H1 (cell line): ENCODE data around the gene SPR. TPM values are rescaled to one million over a fixed set of nuclear protein-coding genes. Genes with fewer than 3 reads are reported as not detected.

ENCODE experiments used
- ASH2L ChIP-seq: fragments of 200-600, 300-600 bp; sonication (generic); IDR thresholded peaks from one replicate; pipeline ENCODE4 v1.7.1; 2017; ENCODE audit warnings: low read length
- BACH1 ChIP-seq: IDR thresholded peaks from 2 replicates; pipeline ENCODE4 v1.6.1; 2012; ENCODE audit warnings: low read length, improper control_type of control experiment
- BRCA1 ChIP-seq: IDR thresholded peaks from 2 replicates; pipeline ENCODE4 v1.6.1; 2012; ENCODE audit warnings: low read depth, low read length, improper control_type of control experiment
- CBX8 ChIP-seq: fragments of 300-800, 300-1000 bp; sonication (generic); IDR thresholded peaks from 2 replicates; pipeline ENCODE4 v1.7.1; 2016; ENCODE audit warnings: low read depth, low read length, borderline replicate concordance
- CHD2 ChIP-seq: IDR thresholded peaks from 2 replicates; pipeline ENCODE4 v1.6.1; 2012; ENCODE audit warnings: low read length, improper control_type of control experiment
- CTBP2 ChIP-seq: IDR thresholded peaks from 2 replicates; pipeline ENCODE4 v1.7.0; 2011; ENCODE audit warnings: borderline replicate concordance, mild to moderate bottlenecking, moderate library complexity, mixed read lengths, low read length; ENCODE audit not compliant: insufficient read depth, insufficient read length
- EZH2 ChIP-seq: fragments of 200-600 bp; sonication (generic); IDR thresholded peaks from 2 replicates; pipeline ENCODE4 v1.7.1; 2012; ENCODE audit warnings: low read depth, mild to moderate bottlenecking, moderate library complexity, low read length, inconsistent platforms; ENCODE audit not compliant: severe bottlenecking
- FOSL1 ChIP-seq: IDR thresholded peaks from 2 replicates; pipeline ENCODE4 v1.6.1; 2011; ENCODE audit warnings: mild to moderate bottlenecking, low read depth, low read length, moderate library complexity; ENCODE audit not compliant: insufficient read depth
- GABPA ChIP-seq: IDR thresholded peaks from 2 replicates; pipeline ENCODE4 v1.6.1; 2011; ENCODE audit warnings: mild to moderate bottlenecking, low read length, moderate library complexity, borderline replicate concordance; ENCODE audit not compliant: insufficient read depth
- GTF2F1 ChIP-seq: IDR thresholded peaks from 2 replicates; pipeline ENCODE4 v1.6.1; 2012; ENCODE audit warnings: low read depth, low read length, improper control_type of control experiment, borderline replicate concordance
- HDAC2 ChIP-seq, 2 experiments: fragments of 300-600 bp in 1 of 2; sonication (generic) in 1 of 2; IDR thresholded peaks; 2 replicates each; pipeline ENCODE4 v1.6.1; 2011 to 2012; ENCODE audit warnings: low read depth in 2 of 2, low read length in 2 of 2, mild to moderate bottlenecking in 2 of 2, moderate library complexity in 2 of 2, borderline replicate concordance in 1 of 2, inconsistent platforms in 1 of 2
- HDAC6 ChIP-seq: IDR thresholded peaks from one replicate; pipeline ENCODE4 v1.7.1; 2012; ENCODE audit warnings: low read depth, mild to moderate bottlenecking, inconsistent platforms, low read length, moderate library complexity
- POLR2AphosphoS5 ChIP-seq: IDR thresholded peaks from 2 replicates; pipeline ENCODE4 v1.6.1; 2011; ENCODE audit warnings: low read depth, low read length
- RBBP5 ChIP-seq: IDR thresholded peaks from 2 replicates; pipeline ENCODE4 v1.7.1; 2012; ENCODE audit warnings: low read depth, mild to moderate bottlenecking, inconsistent platforms, low read length, moderate library complexity, borderline replicate concordance
- SAP30 ChIP-seq: fragments of 300-600 bp; sonication (generic); IDR thresholded peaks from 2 replicates; pipeline ENCODE4 v1.7.1; 2012; ENCODE audit warnings: low read length, moderate library complexity, mild to moderate bottlenecking, inconsistent platforms; ENCODE audit not compliant: insufficient read depth, insufficient replicate concordance
- SIRT6 ChIP-seq: IDR thresholded peaks from one replicate; pipeline ENCODE4 v1.7.1; 2012; ENCODE audit warnings: low read length, inconsistent platforms
- TBP ChIP-seq: IDR thresholded peaks from 2 replicates; pipeline ENCODE4 v1.6.1; 2011; ENCODE audit warnings: low read depth, low read length, improper control_type of control experiment
- polyA plus RNA-seq, 7 experiments: library from polyadenylated mRNA; depleted of rRNA in 3 of 7; stranded (reverse) in 5 of 7; unstranded in 2 of 7; fragments of >200 nt in 5 of 7; fragments of 200-250 nt in 2 of 7; gene quantifications; 1 replicate in 5 of 7; 2 replicates in 1 of 7; 4 replicates in 1 of 7; pipeline versions ENCODE4 v1.2.1 to v1.2.3, GENCODE V29; 2011 to 2013; ENCODE audit warnings: missing spikeins in 2 of 7, mixed read lengths in 2 of 7
- total RNA-seq: library from RNA; stranded (reverse); fragmentation: NEBNext Ultra II Directional; extraction: Animal tissue kit (Norgen Biotek cat#: 25700); gene quantifications from 2 replicates; pipeline ENCODE4 v1.2.1, GENCODE V29; 2021
- TF ChIP-seq, protein P1 (sequence below): IDR thresholded peaks from 2 replicates; pipeline ENCODE4 v1.6.1; 2012; ENCODE audit warnings: low read length, inconsistent platforms
- TF ChIP-seq, protein P2 (sequence below): IDR thresholded peaks from 2 replicates; pipeline ENCODE4 v1.6.1; 2012; ENCODE audit warnings: inconsistent platforms

SPR gene
- total and polyA plus RNA-seq, 2 of the 8 experiments (the other 6 are each of a cell fraction or from before 2014, with no cell fraction given) = 4.5 to 11.5 TPM

DNA sequence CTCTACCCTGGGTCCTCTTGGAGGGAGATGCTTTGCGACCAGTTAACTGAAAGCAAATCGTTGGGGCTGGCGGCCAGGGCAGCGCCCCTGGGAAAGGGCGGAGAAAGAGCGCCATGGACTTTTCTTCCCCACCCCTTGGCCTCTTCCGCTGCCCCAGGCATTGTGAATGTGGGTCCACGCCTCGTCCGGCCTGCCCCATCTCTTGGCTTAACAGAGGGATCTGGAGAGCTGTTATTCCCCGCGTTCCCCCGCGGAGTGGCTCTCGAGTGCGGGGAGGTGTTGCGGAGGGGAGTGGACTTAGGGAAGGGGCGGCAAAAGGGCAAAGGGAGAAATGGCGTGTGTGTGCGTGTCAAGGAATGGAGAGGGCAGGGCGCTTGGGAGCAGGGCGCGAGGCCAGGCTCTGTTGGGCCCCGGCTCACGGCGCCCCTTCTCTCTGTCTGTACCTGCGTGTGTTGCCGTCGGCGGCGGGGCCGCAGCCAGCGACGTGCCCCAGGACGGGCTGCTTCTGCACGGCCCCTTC, 36.7 kb downstream of the SPR start (continued):
- TF ChIP-seq EZH2 (peak; percentile 97), BRCA1 (no peak), SIRT6 (no peak), CTBP2 (peak; percentile 41), ASH2L (no peak), CBX8 (no peak; the same call in none of the 2 replicates), RBBP5 (no peak), HDAC2 (IDR thresholded peaks at IDR 0.05; ENCODE audit: borderline replicate concordance in 1 of 2, low read depth in 2 of 2, low read length in 2 of 2) (0 out of 4 replicates have a peak, but pooled peaks of 1 of the 2 experiments have one; percentile 16), CHD2 (no peak), HDAC6 (no peak), FOSL1 (no peak), BACH1 (no peak), POLR2AphosphoS5 (no peak), SAP30 (no peak), TBP (no peak), GTF2F1 (no peak), GABPA (0 out of 2 replicates have a peak, but pooled peaks have one; percentile 17)
- TF ChIP-seq, protein P1, sequence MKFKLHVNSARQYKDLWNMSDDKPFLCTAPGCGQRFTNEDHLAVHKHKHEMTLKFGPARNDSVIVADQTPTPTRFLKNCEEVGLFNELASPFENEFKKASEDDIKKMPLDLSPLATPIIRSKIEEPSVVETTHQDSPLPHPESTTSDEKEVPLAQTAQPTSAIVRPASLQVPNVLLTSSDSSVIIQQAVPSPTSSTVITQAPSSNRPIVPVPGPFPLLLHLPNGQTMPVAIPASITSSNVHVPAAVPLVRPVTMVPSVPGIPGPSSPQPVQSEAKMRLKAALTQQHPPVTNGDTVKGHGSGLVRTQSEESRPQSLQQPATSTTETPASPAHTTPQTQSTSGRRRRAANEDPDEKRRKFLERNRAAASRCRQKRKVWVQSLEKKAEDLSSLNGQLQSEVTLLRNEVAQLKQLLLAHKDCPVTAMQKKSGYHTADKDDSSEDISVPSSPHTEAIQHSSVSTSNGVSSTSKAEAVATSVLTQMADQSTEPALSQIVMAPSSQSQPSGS = no peak
- TF ChIP-seq, protein P2, sequence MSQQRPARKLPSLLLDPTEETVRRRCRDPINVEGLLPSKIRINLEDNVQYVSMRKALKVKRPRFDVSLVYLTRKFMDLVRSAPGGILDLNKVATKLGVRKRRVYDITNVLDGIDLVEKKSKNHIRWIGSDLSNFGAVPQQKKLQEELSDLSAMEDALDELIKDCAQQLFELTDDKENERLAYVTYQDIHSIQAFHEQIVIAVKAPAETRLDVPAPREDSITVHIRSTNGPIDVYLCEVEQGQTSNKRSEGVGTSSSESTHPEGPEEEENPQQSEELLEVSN = no peak; the same call in 1 of the 2 replicates
- TF ChIP-seq, all 59 proteins: peak for 7
